HepG2 (cell line): ENCODE measurements around the gene HNRNPUL2. TPM values are rescaled to one million over a fixed set of nuclear protein-coding genes. Genes with fewer than 3 reads are reported as not detected.
A peak's percentile ranks its signal among the peaks of the same experiment; 100 is the strongest.

Source experiments
- CEBPB ChIP-seq: IDR thresholded peaks from 2 replicates; pipeline ENCODE4 v1.6.1; 2011; ENCODE audit warnings: low read depth, low read length, improper control_type of control experiment, borderline replicate concordance
- CENPX ChIP-seq: sonication (generic); formaldehyde crosslinking; IDR thresholded peaks from 2 replicates; pipeline ENCODE4 v1.9.0; 2021; ENCODE audit warnings: mild to moderate bottlenecking, missing genetic modification reagents, moderate library complexity
- ELF3 ChIP-seq: IDR thresholded peaks from 2 replicates; pipeline ENCODE4 v1.6.1; 2016; ENCODE audit warnings: missing genetic modification reagents, missing compliant biosample characterization
- GABPB1 ChIP-seq: IDR thresholded peaks from 2 replicates; pipeline ENCODE4 v1.6.1; 2016; ENCODE audit warnings: mild to moderate bottlenecking, missing genetic modification reagents, moderate library complexity, missing compliant biosample characterization
- GLI4 ChIP-seq: sonication (generic); formaldehyde crosslinking; IDR thresholded peaks from 2 replicates; pipeline ENCODE4 v1.5.1; 2020; ENCODE audit warnings: missing genetic modification reagents, mild to moderate bottlenecking, moderate library complexity, borderline replicate concordance
- HCFC1 ChIP-seq: fragments of 150-350 bp; IDR thresholded peaks from 2 replicates; pipeline ENCODE4 v1.6.1; 2014; ENCODE audit warnings: low read depth, low read length
- HNRNPL ChIP-seq: fragments of 200-400 bp; formaldehyde crosslinking; IDR thresholded peaks from 2 replicates; pipeline ENCODE4 v1.6.1; 2017; ENCODE audit warnings: mild to moderate bottlenecking, low read depth, low read length
- MAF1 ChIP-seq: sonication (generic); formaldehyde crosslinking; IDR thresholded peaks from 2 replicates; pipeline ENCODE4 v1.5.0; 2020; ENCODE audit warnings: missing genetic modification reagents, borderline replicate concordance
- PREB ChIP-seq: sonication (generic); formaldehyde crosslinking; IDR thresholded peaks from 2 replicates; pipeline ENCODE4 v1.4.0; 2020; ENCODE audit warnings: missing genetic modification reagents
- REL ChIP-seq: sonication (generic); formaldehyde crosslinking; conservative IDR thresholded peaks from 2 replicates; pipeline ENCODE4 v1.8.0; 2022; ENCODE audit warnings: mild to moderate bottlenecking, missing genetic modification reagents, moderate library complexity
- RFX5 ChIP-seq: IDR thresholded peaks from 2 replicates; pipeline ENCODE4 v1.6.1; 2011; ENCODE audit warnings: low read depth, low read length, improper control_type of control experiment
- SMAD3 ChIP-seq: sonication (generic); formaldehyde crosslinking; IDR thresholded peaks from 2 replicates; pipeline ENCODE4 v1.4.0; 2020; ENCODE audit warnings: missing genetic modification reagents
- SRF ChIP-seq: IDR thresholded peaks from 2 replicates; pipeline ENCODE4 v1.6.1; 2011; ENCODE audit warnings: mild to moderate bottlenecking, low read depth, low read length, moderate library complexity
- XBP1 ChIP-seq: sonication (generic); formaldehyde crosslinking; IDR thresholded peaks from 2 replicates; pipeline ENCODE4 v1.5.0; 2020; ENCODE audit warnings: missing genetic modification reagents
- ZFP82 ChIP-seq: sonication (generic); formaldehyde crosslinking; IDR thresholded peaks from 2 replicates; pipeline ENCODE4 v1.5.1; 2020; ENCODE audit warnings: mild to moderate bottlenecking, missing genetic modification reagents, borderline replicate concordance
- ZNF101 ChIP-seq: sonication (generic); formaldehyde crosslinking; IDR thresholded peaks from 2 replicates; pipeline ENCODE4 v1.4.0; 2020; ENCODE audit warnings: mild to moderate bottlenecking, low read depth, missing genetic modification reagents, borderline replicate concordance
- ZNF160 ChIP-seq: sonication (generic); formaldehyde crosslinking; IDR thresholded peaks from 2 replicates; pipeline ENCODE4 v1.8.0; 2022; ENCODE audit warnings: mild to moderate bottlenecking, inconsistent platforms, missing genetic modification reagents
- ZNF225 ChIP-seq: sonication (generic); formaldehyde crosslinking; IDR thresholded peaks from 2 replicates; pipeline ENCODE4 v1.4.0; 2020; ENCODE audit warnings: mild to moderate bottlenecking, missing genetic modification reagents
- ZNF790 ChIP-seq: sonication (generic); formaldehyde crosslinking; IDR thresholded peaks from 2 replicates; pipeline ENCODE4 v1.8.0; 2022; ENCODE audit warnings: missing genetic modification reagents, mild to moderate bottlenecking, borderline replicate concordance
- polyA plus RNA-seq, 8 experiments: library from polyadenylated mRNA; depleted of rRNA in 3 of 8; stranded (reverse) in 7 of 8; unstranded in 1 of 8; fragments of >200 nt; fragmentation: Illumina TruSeq in 4 of 8; extraction: Trizol in 4 of 8; gene quantifications; 2 replicates each; pipeline versions ENCODE4 v1.2.1 to v1.2.3, GENCODE V29; 2011 to 2016; ENCODE audit warnings: low read depth in 4 of 8, missing spikeins in 1 of 8, mixed read lengths in 1 of 8; ENCODE audit not compliant: insufficient read depth in 1 of 8
- total RNA-seq, 5 experiments: library from RNA; depleted of rRNA; stranded (reverse); fragments of >200 nt; fragmentation: Illumina TruSeq; extraction: Trizol; gene quantifications; 2 replicates each; pipeline ENCODE4 v1.2.3, GENCODE V29; 2016; ENCODE audit warnings: low read depth in 1 of 5
- TF ChIP-seq, protein P1 (sequence below): fragments of 450-650 bp; IDR thresholded peaks from 2 replicates; pipeline ENCODE4 v1.6.1; 2017
- TF ChIP-seq, protein P2 (sequence below): sonication (generic); formaldehyde crosslinking; IDR thresholded peaks from 2 replicates; pipeline ENCODE4 v1.5.0; 2020; ENCODE audit warnings: mild to moderate bottlenecking, missing genetic modification reagents
- TF ChIP-seq, protein P3 (sequence below): IDR thresholded peaks from 2 replicates; pipeline ENCODE4 v1.6.1; 2016; ENCODE audit warnings: missing compliant biosample characterization, missing genetic modification reagents, borderline replicate concordance
- TF ChIP-seq, protein P4 (sequence below): IDR thresholded peaks from 2 replicates; pipeline ENCODE4 v1.6.1; 2016; ENCODE audit warnings: control low read depth

The HNRNPUL2 gene
- total and polyA plus RNA-seq, 2 of the 13 experiments (the other 11 are each of a cell fraction or from before 2014, with no cell fraction given): 8.4 to 9.6 TPM

DNA sequence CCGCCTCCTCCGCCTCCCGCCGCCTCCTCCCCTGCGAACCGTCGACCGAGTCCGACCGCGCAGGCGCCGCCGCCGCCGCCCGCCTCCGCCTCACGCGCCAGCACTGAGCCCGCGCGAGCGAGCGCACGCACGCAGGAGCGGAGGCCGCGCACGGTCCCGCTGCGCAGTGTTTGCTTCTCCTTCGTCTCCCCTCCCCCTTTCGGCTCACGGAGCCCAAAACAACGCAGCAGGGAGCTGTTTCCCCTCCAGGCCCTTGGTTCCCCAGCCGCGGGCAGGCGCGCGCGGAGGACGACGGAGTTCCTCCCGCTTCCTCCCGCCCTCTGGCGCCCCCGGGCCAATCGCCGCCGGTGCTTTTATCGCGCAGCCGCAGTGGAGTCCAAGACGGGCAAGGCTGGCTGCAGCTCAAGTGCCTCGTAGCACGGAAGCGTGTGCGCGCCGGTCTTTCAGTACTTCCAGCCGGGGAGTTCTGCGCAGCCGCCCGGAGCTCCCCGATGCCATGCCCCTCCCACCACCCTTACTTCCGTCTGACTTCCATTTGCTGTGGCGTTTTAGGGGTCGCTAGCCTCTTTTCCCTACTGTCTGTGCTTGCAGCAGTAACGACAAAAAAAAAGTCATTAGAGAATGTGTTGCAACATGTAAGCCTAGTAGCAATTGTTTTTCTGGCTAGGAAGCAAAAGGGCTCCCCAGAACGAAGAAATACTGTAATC lies at the start of gene HNRNPUL2 (continued):
- TF ChIP-seq PREB (CRISPR knock-in tag) (peak; percentile 78; the same call in 1 of the 2 replicates), HCFC1 (peak; percentile 38), ZFP82 (no peak), GLI4 (CRISPR knock-in tag) (peak; percentile 65), GABPB1 (peak; percentile 91), ZNF790 (CRISPR knock-in tag) (peak; percentile 99; the same call in 1 of the 2 replicates), SRF (no peak), ZNF160 (peak; percentile 47; the same call in 1 of the 2 replicates), HNRNPL (no peak; the same call in 1 of the 2 replicates), ZNF225 (CRISPR knock-in tag) (peak; percentile 87), XBP1 (peak; percentile 86; the same call in 1 of the 2 replicates), ELF3 (peak; percentile 70; the same call in 1 of the 2 replicates), CEBPB (no peak), MAF1 (CRISPR knock-in tag) (peak; percentile 82; the same call in 1 of the 2 replicates), SMAD3 (peak; percentile 62; the same call in 1 of the 2 replicates), REL (CRISPR knock-in tag) (peak; percentile 38; the same call in 1 of the 2 replicates), CENPX (CRISPR knock-in tag) (no peak), RFX5 (0 out of 2 replicates have a peak, but pooled peaks have one; percentile 98), ZNF101 (peak; percentile 89)
- TF ChIP-seq, protein P1, sequence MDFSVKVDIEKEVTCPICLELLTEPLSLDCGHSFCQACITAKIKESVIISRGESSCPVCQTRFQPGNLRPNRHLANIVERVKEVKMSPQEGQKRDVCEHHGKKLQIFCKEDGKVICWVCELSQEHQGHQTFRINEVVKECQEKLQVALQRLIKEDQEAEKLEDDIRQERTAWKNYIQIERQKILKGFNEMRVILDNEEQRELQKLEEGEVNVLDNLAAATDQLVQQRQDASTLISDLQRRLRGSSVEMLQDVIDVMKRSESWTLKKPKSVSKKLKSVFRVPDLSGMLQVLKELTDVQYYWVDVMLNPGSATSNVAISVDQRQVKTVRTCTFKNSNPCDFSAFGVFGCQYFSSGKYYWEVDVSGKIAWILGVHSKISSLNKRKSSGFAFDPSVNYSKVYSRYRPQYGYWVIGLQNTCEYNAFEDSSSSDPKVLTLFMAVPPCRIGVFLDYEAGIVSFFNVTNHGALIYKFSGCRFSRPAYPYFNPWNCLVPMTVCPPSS: no peak
- TF ChIP-seq, protein P2, sequence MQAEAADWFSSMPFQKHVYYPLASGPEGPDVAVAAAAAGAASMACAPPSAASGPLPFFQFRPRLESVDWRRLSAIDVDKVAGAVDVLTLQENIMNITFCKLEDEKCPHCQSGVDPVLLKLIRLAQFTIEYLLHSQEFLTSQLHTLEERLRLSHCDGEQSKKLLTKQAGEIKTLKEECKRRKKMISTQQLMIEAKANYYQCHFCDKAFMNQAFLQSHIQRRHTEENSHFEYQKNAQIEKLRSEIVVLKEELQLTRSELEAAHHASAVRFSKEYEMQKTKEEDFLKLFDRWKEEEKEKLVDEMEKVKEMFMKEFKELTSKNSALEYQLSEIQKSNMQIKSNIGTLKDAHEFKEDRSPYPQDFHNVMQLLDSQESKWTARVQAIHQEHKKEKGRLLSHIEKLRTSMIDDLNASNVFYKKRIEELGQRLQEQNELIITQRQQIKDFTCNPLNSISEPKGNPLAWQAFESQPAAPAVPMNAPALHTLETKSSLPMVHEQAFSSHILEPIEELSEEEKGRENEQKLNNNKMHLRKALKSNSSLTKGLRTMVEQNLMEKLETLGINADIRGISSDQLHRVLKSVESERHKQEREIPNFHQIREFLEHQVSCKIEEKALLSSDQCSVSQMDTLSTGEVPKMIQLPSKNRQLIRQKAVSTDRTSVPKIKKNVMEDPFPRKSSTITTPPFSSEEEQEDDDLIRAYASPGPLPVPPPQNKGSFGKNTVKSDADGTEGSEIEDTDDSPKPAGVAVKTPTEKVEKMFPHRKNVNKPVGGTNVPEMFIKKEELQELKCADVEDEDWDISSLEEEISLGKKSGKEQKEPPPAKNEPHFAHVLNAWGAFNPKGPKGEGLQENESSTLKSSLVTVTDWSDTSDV: peak; percentile 95
- TF ChIP-seq, protein P3, sequence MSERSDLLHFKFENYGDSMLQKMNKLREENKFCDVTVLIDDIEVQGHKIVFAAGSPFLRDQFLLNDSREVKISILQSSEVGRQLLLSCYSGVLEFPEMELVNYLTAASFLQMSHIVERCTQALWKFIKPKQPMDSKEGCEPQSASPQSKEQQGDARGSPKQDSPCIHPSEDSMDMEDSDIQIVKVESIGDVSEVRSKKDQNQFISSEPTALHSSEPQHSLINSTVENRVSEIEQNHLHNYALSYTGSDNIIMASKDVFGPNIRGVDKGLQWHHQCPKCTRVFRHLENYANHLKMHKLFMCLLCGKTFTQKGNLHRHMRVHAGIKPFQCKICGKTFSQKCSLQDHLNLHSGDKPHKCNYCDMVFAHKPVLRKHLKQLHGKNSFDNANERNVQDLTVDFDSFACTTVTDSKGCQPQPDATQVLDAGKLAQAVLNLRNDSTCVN (CRISPR knock-in tag): peak; percentile 80
- TF ChIP-seq, protein P4, sequence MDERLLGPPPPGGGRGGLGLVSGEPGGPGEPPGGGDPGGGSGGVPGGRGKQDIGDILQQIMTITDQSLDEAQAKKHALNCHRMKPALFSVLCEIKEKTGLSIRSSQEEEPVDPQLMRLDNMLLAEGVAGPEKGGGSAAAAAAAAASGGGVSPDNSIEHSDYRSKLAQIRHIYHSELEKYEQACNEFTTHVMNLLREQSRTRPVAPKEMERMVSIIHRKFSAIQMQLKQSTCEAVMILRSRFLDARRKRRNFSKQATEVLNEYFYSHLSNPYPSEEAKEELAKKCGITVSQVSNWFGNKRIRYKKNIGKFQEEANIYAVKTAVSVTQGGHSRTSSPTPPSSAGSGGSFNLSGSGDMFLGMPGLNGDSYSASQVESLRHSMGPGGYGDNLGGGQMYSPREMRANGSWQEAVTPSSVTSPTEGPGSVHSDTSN (CRISPR knock-in tag): no peak
